Smooth muscle cell (in vitro differentiated cells): ENCODE data around the gene ZNF385D. TPM values are rescaled to one million over a fixed set of nuclear protein-coding genes. Genes with fewer than 3 reads are reported as not detected.
A peak's percentile ranks its signal among the peaks of the same experiment; 100 is the strongest.

ENCODE experiments used
- DNase-seq: peaks from one replicate; lab custom pipeline; 2025; ENCODE audit not compliant: unreplicated experiment; lab: John Stamatoyannopoulos, UW
- H2AFZ ChIP-seq: fragments of 200-600 bp; sonication (generic); 2 replicates; pipeline ENCODE4 v1.6.0; 2016; ENCODE audit warnings: antibody characterized with exemption, low read depth, mild to moderate bottlenecking
- H3F3A ChIP-seq: fragments of 200-600 bp; sonication (generic); 2 replicates; pipeline ENCODE4 v1.6.0; 2017; ENCODE audit warnings: antibody characterized with exemption, low read depth
- H3K27ac ChIP-seq: fragments of 200-600 bp; sonication (generic); 2 replicates; pipeline ENCODE4 v1.5.1; 2016; ENCODE audit warnings: low read depth, mild to moderate bottlenecking
- H3K27me3 ChIP-seq: fragments of 200-600 bp; sonication (generic); 2 replicates; pipeline ENCODE4 v1.6.1; 2016; ENCODE audit warnings: low read depth, mild to moderate bottlenecking
- H3K36me3 ChIP-seq: fragments of 200-600 bp; sonication (generic); 2 replicates; pipeline ENCODE4 v1.5.1; 2016; ENCODE audit warnings: low read depth
- H3K4me1 ChIP-seq: fragments of 200-600 bp; sonication (generic); 2 replicates; pipeline ENCODE4 v1.5.1; 2016; ENCODE audit warnings: low read depth
- H3K4me2 ChIP-seq: fragments of 200-600 bp; sonication (generic); 2 replicates; pipeline ENCODE4 v1.6.0; 2016; ENCODE audit warnings: mild to moderate bottlenecking
- H3K4me3 ChIP-seq: fragments of 200-600 bp; sonication (generic); 2 replicates; pipeline ENCODE4 v1.5.1; 2016; ENCODE audit warnings: mild to moderate bottlenecking
- H3K79me2 ChIP-seq: fragments of 200-600 bp; sonication (generic); 2 replicates; pipeline ENCODE4 v1.6.0; 2016; ENCODE audit warnings: low read depth, mild to moderate bottlenecking
- H3K9ac ChIP-seq: fragments of 200-600 bp; sonication (generic); 2 replicates; pipeline ENCODE4 v1.6.0; 2016; ENCODE audit warnings: low read depth
- H3K9me3 ChIP-seq: fragments of 200-600 bp; sonication (generic); replicated peaks from 2 replicates; pipeline ENCODE4 v1.5.1; 2016; ENCODE audit warnings: low read depth
- H4K20me1 ChIP-seq: fragments of 200-600 bp; sonication (generic); 2 replicates; pipeline ENCODE4 v1.6.0; 2016; ENCODE audit warnings: low read depth
- WGBS: methylation state at CpG from one replicate; pipeline ENCODE4 v1.1.7; 2016; ENCODE audit warnings: low lambda C conversion rate; 5-methylcytosine and 5-hydroxymethylcytosine counted together
- polyA plus RNA-seq: library from polyadenylated mRNA; unstranded; fragments of >200 nt; fragmentation: Nextera tagmentation; extraction: Ambion mirVana; gene quantifications from 2 replicates; pipeline ENCODE4 v1.2.1, GENCODE V29; 2016
- total RNA-seq: library from RNA; depleted of rRNA; stranded (reverse); fragments of >200 nt; gene quantifications from 2 replicates; pipeline ENCODE4 v1.2.3, GENCODE V29; 2014
- TF ChIP-seq, protein P1 (sequence below): fragments of 200-600 bp; sonication (generic); IDR thresholded peaks from 2 replicates; pipeline ENCODE4 v1.5.1; 2017; ENCODE audit warnings: borderline replicate concordance, mild to moderate bottlenecking, antibody characterized with exemption; ENCODE audit not compliant: insufficient read depth, poor library complexity, severe bottlenecking

Gene ZNF385D
- total and polyA plus RNA-seq, 2 experiments from 2014 or later, result 0.13 to 2.4 TPM

DNA sequence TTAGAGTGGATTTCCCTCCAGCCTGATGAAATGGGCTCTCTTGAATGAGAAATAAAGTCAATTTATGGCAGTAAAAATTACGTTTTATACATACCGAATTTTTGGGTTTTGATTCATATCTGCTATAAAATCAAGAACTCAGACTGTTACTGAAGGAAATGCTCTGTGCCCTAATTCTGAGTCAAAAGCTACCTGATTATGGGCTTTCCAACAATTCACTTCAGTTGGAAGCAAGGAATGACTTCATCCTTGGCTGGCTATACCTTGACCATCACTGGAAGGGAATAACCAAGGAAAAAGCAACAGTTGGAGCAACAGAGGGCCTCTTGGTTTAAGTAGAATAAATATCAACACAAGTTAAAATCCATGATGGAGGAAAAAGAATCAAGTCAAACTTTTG, 88.6 kb downstream of the ZNF385D start:
- TF ChIP-seq, protein P1, sequence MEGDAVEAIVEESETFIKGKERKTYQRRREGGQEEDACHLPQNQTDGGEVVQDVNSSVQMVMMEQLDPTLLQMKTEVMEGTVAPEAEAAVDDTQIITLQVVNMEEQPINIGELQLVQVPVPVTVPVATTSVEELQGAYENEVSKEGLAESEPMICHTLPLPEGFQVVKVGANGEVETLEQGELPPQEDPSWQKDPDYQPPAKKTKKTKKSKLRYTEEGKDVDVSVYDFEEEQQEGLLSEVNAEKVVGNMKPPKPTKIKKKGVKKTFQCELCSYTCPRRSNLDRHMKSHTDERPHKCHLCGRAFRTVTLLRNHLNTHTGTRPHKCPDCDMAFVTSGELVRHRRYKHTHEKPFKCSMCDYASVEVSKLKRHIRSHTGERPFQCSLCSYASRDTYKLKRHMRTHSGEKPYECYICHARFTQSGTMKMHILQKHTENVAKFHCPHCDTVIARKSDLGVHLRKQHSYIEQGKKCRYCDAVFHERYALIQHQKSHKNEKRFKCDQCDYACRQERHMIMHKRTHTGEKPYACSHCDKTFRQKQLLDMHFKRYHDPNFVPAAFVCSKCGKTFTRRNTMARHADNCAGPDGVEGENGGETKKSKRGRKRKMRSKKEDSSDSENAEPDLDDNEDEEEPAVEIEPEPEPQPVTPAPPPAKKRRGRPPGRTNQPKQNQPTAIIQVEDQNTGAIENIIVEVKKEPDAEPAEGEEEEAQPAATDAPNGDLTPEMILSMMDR, result no peak
- Histone ChIP-seq H3K4me2 (no peak overlapping the region), H3K79me2 (no peaks in the 10 kb centered on the region), H3F3A (no peaks in the 10 kb centered on the region), H3K27ac (no peak overlapping the region), H2AFZ (no peak overlapping the region), H3K9ac (no peak overlapping the region), H4K20me1 (no peaks in the 10 kb centered on the region), H3K27me3 (no peaks in the 10 kb centered on the region), H3K4me1 (no peaks in the 10 kb centered on the region), H3K4me3 (no peak overlapping the region), H3K9me3 (no peaks in the 10 kb centered on the region), H3K36me3 (no peaks in the 10 kb centered on the region)
- no peak for DNase-seq
- 89% methylated on average over 2 of the region's 2 CpGs for WGBS

DNA sequence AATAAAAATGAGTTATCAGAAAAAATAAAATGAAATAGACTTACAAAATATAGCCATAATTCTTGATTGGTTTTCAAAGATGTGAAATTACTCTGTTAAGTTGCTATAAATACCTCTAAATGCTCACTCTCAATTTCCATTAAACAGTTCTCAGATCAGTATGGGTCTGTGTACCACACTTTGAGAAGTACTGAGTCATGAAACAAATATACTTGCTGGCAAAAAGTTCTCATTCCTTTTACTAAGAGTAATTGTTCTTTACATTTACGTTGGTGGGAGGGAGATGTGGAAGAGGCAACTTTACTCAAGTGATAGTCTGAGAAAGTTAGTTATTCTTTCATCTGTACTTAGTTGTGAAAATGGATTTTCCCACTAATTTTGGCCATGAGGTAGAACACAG, 96.3 kb downstream of the ZNF385D start:
- no peak overlapping the region for H2AFZ ChIP-seq
- H3K9me3 ChIP-seq, result no peaks in the 10 kb centered on the region
- TF ChIP-seq, protein P1, result no peak
- no peak for DNase-seq
- no peaks in the 10 kb centered on the region for H3K79me2 ChIP-seq
- peak overlapping the region; percentile 51 for H3K27ac ChIP-seq
- no peaks in the 10 kb centered on the region for H3K36me3 ChIP-seq
- no peak overlapping the region for H3K9ac ChIP-seq
- no peak overlapping the region for H3K4me3 ChIP-seq
- no peaks in the 10 kb centered on the region for H3K27me3 ChIP-seq
- no peaks in the 10 kb centered on the region for H3F3A ChIP-seq
- no peaks in the 10 kb centered on the region for H4K20me1 ChIP-seq
- no peaks in the 10 kb centered on the region for H3K4me1 ChIP-seq
- peak overlapping the region; percentile 24 for H3K4me2 ChIP-seq
- 29% methylated on average over 1 of the region's 1 CpG for WGBS

DNA sequence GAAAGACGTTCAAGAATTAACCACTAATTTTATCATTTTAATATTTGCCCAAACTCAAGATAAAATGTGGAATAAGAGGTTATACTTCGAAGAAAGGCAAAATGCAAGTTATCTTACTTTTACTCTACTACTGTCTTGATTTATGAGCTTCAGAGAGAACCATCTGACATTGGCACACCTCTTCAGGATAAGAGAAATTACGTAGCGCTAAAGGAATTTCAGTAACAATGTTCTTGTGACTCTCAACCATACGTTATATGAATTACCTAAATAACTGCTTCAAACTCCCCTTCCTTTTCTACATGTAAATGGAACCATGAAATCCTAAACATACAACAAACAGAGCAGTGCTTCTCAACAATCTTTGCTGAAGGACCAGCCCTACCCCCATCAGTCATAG, 96.8 kb downstream of the ZNF385D start:
- Histone ChIP-seq H3K9ac (no peak overlapping the region), H3K4me3 (no peak overlapping the region), H2AFZ (no peak overlapping the region), H3K27ac (peak overlapping the region; percentile 51), H3K9me3 (no peaks in the 10 kb centered on the region), H3K4me1 (no peaks in the 10 kb centered on the region), H3K27me3 (no peaks in the 10 kb centered on the region), H3K79me2 (no peaks in the 10 kb centered on the region), H3F3A (no peaks in the 10 kb centered on the region), H3K4me2 (peak overlapping the region; percentile 24), H4K20me1 (no peaks in the 10 kb centered on the region), H3K36me3 (no peaks in the 10 kb centered on the region)
- 77% methylated on average over 5 of the region's 5 CpGs for WGBS
- no peak for DNase-seq
- TF ChIP-seq, protein P1, result no peak

DNA sequence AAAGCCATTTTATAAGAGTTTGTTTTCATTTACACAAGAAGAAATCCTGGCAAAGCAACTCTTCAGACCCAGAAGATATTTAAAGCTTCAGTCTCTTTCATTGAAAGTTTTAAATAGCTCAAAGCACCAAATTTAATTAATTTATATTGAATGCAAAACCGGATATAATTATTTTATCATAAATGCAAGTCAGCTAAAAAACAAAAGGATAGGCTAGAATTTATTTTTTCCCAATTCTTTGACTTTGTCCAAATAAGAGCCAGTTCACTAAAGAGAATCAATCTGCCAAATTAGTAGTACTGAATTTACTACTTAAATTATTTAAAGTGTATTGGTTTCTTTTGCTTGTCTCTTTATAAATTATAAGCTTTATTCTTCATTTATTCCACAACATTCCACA, 101.5 kb downstream of the ZNF385D start:
- WGBS, result 97% methylated on average over 1 of the region's 1 CpG
- no peaks in the 10 kb centered on the region for H3F3A ChIP-seq
- no peak overlapping the region for H3K9ac ChIP-seq
- TF ChIP-seq, protein P1, result no peak
- no peaks in the 10 kb centered on the region for H4K20me1 ChIP-seq
- H3K4me2 ChIP-seq, result no peak overlapping the region
- no peak overlapping the region for H3K4me3 ChIP-seq
- no peaks in the 10 kb centered on the region for H3K79me2 ChIP-seq
- no peak for DNase-seq
- H3K27ac ChIP-seq, result no peak overlapping the region
- H3K4me1 ChIP-seq, result peaks cover 6% of the 10 kb centered on the region
- H3K9me3 ChIP-seq, result no peaks in the 10 kb centered on the region
- H3K27me3 ChIP-seq, result no peaks in the 10 kb centered on the region
- H3K36me3 ChIP-seq, result no peaks in the 10 kb centered on the region
- no peak overlapping the region for H2AFZ ChIP-seq
